Measurements from ENCODE around the gene ZNF808. TPM values are rescaled to one million over a fixed set of nuclear protein-coding genes. Genes with fewer than 3 reads are reported as not detected.
A peak's percentile ranks its signal among the peaks of the same experiment; 100 is the strongest.

ZNF808 gene
- total and polyA plus RNA-seq, 9 of the 15 experiments (the other 6 are each of a cell fraction or from before 2014, with no cell fraction given), result 3.1 to 20.1 (median 10.9) TPM

DNA sequence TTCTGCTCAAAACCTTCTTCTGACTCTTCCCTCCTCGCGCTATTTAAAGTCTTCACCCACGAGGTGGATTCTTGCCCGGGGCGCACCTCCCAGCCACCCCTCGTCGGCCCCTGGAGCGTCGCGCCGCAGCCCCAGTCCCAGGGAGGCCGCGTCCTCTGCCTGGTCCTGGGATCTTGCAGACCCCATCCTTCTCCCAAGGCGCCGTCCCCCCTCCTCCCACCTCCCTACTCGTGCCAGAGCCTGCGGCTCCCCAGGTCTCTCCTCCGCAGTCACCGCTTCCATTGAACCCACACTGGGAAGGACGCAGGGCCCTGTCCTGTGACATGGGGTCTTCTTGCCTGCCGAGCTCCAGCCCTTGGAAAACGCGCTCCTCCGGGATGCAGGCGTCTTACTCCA lies 486 bp downstream of the ZNF808 start (continued):
- TF ChIP-seq, protein P1, sequence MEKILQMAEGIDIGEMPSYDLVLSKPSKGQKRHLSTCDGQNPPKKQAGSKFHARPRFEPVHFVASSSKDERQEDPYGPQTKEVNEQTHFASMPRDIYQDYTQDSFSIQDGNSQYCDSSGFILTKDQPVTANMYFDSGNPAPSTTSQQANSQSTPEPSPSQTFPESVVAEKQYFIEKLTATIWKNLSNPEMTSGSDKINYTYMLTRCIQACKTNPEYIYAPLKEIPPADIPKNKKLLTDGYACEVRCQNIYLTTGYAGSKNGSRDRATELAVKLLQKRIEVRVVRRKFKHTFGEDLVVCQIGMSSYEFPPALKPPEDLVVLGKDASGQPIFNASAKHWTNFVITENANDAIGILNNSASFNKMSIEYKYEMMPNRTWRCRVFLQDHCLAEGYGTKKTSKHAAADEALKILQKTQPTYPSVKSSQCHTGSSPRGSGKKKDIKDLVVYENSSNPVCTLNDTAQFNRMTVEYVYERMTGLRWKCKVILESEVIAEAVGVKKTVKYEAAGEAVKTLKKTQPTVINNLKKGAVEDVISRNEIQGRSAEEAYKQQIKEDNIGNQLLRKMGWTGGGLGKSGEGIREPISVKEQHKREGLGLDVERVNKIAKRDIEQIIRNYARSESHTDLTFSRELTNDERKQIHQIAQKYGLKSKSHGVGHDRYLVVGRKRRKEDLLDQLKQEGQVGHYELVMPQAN (IDR thresholded peaks at IDR 0.05; ENCODE audit: borderline replicate concordance), result no peak; the same call in 1 of the 2 replicates
- no peak for TF ChIP-seq CREM (IDR thresholded peaks at IDR 0.05; ENCODE audit: low read depth)
- TF ChIP-seq TEAD1 (CRISPR knock-in tag; IDR thresholded peaks at IDR 0.05), result 0 out of 4 replicates have a peak, but pooled peaks of 1 of the 2 experiments have one; percentile 24
- TF ChIP-seq POLR2A (conservative IDR thresholded peaks at IDR 0.05), result 0 out of 2 replicates have a peak, but pooled peaks have one; percentile 6
- TF ChIP-seq, protein P2, sequence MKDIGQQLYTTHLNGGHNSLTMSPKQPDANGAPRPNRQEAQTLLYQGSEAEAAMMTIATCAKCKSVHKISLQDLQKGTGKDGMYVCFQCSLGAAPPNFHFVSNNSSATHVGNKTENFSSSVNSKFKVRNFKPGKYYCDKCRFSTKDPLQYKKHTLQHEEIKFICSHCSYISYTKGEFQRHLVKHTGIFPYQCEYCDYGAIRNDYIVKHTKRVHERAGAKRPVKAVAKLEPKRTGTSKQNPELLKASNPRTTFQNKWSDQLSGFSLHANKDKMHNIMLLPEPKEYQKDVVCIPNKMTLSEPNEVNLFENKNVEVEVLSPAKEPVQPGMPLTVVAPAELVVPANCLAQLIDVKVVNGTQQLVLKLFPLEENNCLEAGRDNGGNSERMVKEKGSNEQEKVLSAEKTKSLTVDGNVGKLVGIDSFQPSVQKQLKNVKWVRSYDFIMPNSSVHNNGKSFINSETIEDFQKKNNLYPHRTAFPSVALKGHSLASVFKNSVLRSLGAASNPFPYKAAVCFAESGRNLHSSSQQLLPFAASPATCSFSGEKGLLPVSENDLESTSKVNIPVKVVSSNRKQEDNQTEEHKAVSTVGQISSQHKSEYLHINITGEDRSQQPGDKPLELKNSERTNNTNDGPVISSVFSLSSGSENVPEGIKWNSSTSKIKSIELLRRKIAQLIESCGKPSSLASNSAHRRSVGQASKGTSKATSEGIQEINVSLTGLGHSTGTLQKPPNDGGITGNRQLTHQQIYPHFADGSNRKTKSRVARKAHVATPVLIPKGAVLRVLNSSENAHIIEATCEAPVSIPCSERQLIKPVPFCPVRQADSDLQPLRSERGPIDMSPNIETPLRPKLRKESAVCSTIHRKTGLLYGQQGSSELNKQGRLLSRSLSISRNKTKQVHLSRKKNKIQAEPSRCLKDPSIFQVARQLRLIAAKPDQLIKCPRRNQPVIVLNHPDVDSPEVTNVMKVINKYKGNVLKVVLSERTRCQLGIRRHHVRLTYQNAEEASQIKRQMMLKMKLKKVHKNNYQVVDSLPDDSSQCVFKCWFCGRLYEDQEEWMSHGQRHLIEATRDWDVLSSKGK (CRISPR knock-in tag; IDR thresholded peaks at IDR 0.05), result no peak
- TF ChIP-seq ZNF3 (CRISPR knock-in tag; IDR thresholded peaks at IDR 0.05), result no peak
- no peak for TF ChIP-seq CEBPG (CRISPR knock-in tag; IDR thresholded peaks at IDR 0.05)
- no peak for TF ChIP-seq CEBPG (tag; conservative IDR thresholded peaks at IDR 0.05 in 1 of 2, IDR thresholded peaks at IDR 0.05 in 1 of 2)
- TF ChIP-seq POLR2G (IDR thresholded peaks at IDR 0.05; ENCODE audit: low read depth, low read length), result peak; percentile 58
- no peak for TF ChIP-seq KLF13 (tag; IDR thresholded peaks at IDR 0.05; ENCODE audit: borderline replicate concordance, low read depth)
- no peak for TF ChIP-seq NCOR1 (IDR thresholded peaks at IDR 0.05)
- TF ChIP-seq ILK (tag; IDR thresholded peaks at IDR 0.05; ENCODE audit: borderline replicate concordance, low read depth), result no peak
- no peak for TF ChIP-seq LARP7 (IDR thresholded peaks at IDR 0.05)
- TF ChIP-seq CBFA2T2 (conservative IDR thresholded peaks at IDR 0.05), result no peak
- TF ChIP-seq NBN (IDR thresholded peaks at IDR 0.05; ENCODE audit: low read depth), result no peak
- TF ChIP-seq HDAC1 (IDR thresholded peaks at IDR 0.05), result peak in 1 of 2 experiments; percentile 5; a peak in 1 of 4 replicates
- no peak for TF ChIP-seq SMARCC2 (IDR thresholded peaks at IDR 0.05; ENCODE audit: low read depth)
- TF ChIP-seq ZNF146 (CRISPR knock-in tag; IDR thresholded peaks at IDR 0.05; ENCODE audit: unreplicated experiment), result no peak
- TF ChIP-seq KLF6 (CRISPR knock-in tag; IDR thresholded peaks at IDR 0.05; ENCODE audit: borderline replicate concordance), result no peak
- no peak for TF ChIP-seq ILF3 (IDR thresholded peaks at IDR 0.05; ENCODE audit: borderline replicate concordance)
- TF ChIP-seq RBFOX2 (IDR thresholded peaks at IDR 0.05; ENCODE audit: low read depth, low read length), result peak; percentile 72
